ENCODE measurements around the gene PPIF. TPM values are rescaled to one million over a fixed set of nuclear protein-coding genes. Genes with fewer than 3 reads are reported as not detected.

The PPIF gene
- total and polyA plus RNA-seq, 4 donors: 22.2 to 84.3 (median 60.0) TPM

GRCh38 chr10:79321951-79322350 is 25.3 kb upstream of the PPIF start (continued):
- TF ChIP-seq FOXA2 (IDR thresholded peaks at IDR 0.05) (no peak), JUND (IDR thresholded peaks at IDR 0.05) (no peak), SP1 (IDR thresholded peaks at IDR 0.05) (no peak)

- no peaks in the 10 kb centered on the region for H3K36me3 ChIP-seq (ENCODE audit: control insufficient read depth in 4 of 4, insufficient read depth in 3 of 4, low read depth in 1 of 4, low read length in 3 of 4)
- H3K4me3 ChIP-seq (ENCODE audit: low read depth in 1 of 3, low read length in 3 of 3): no peak overlapping the region
- H3K27me3 ChIP-seq (ENCODE audit: control insufficient read depth in 4 of 4, insufficient read depth in 4 of 4, low read length in 3 of 4): no peaks in the 10 kb centered on the region
- H3K4me1 ChIP-seq (ENCODE audit: control insufficient read depth in 4 of 4, insufficient read depth in 4 of 4, low read length in 3 of 4): no peaks in the 10 kb centered on the region
- no peak overlapping the region for H3K9ac ChIP-seq (ENCODE audit: low read depth in 1 of 2, low read length in 2 of 2)
- TF ChIP-seq REST (IDR thresholded peaks at IDR 0.05) (no peak), EGR1 (IDR thresholded peaks at IDR 0.05; ENCODE audit: low read depth in 2 of 2) (no peak), JUND (IDR thresholded peaks at IDR 0.05) (no peak)
- H3K9me3 ChIP-seq (ENCODE audit: control insufficient read depth in 4 of 4, low read length in 3 of 4): no peaks in the 10 kb centered on the region
- H3K27ac ChIP-seq (ENCODE audit: low read depth in 1 of 2, low read length in 2 of 2): no peak overlapping the region
- DNase-seq (ENCODE audit: low spot score): no peak
- 77% methylated on average over 15 of the region's 15 CpGs for WGBS
Measured at GRCh38 chr10:79322616-79323543, 24.4 kb upstream of the PPIF start.

- no peak overlapping the region for H3K9ac ChIP-seq (ENCODE audit: low read depth in 1 of 2, low read length in 2 of 2)
- TF ChIP-seq HNF4A (conservative IDR thresholded peaks at IDR 0.05) (no peak), JUND (IDR thresholded peaks at IDR 0.05) (no peak), EGR1 (IDR thresholded peaks at IDR 0.05; ENCODE audit: low read depth in 2 of 2) (no peak)
- H3K9me3 ChIP-seq (ENCODE audit: control insufficient read depth in 4 of 4, low read length in 3 of 4): no peaks in the 10 kb centered on the region
- no peaks in the 10 kb centered on the region for H3K36me3 ChIP-seq (ENCODE audit: control insufficient read depth in 4 of 4, insufficient read depth in 3 of 4, low read depth in 1 of 4, low read length in 3 of 4)
- H3K27ac ChIP-seq (ENCODE audit: low read depth in 1 of 2, low read length in 2 of 2): no peak overlapping the region
- no peak overlapping the region for H3K4me3 ChIP-seq (ENCODE audit: low read depth in 1 of 3, low read length in 3 of 3)
- whole genome bisulfite sequencing: 89% methylated on average over 1 of the region's 1 CpG
- no peaks in the 10 kb centered on the region for H3K4me1 ChIP-seq (ENCODE audit: control insufficient read depth in 4 of 4, insufficient read depth in 4 of 4, low read length in 3 of 4)
- DNase-seq (ENCODE audit: low spot score): no peak
- H3K27me3 ChIP-seq (ENCODE audit: control insufficient read depth in 4 of 4, insufficient read depth in 4 of 4, low read length in 3 of 4): no peaks in the 10 kb centered on the region
Measured at GRCh38 chr10:79323602-79324001, 23.7 kb upstream of the PPIF start.

- H3K4me1 ChIP-seq (ENCODE audit: control insufficient read depth in 4 of 4, insufficient read depth in 4 of 4, low read length in 3 of 4): no peaks in the 10 kb centered on the region
- no peak for DNase-seq (ENCODE audit: low spot score)
Measured at GRCh38 chr10:79324032-79324695, 23.1 kb upstream of the PPIF start.

More at GRCh38 chr10:79324032-79324695, 23.1 kb upstream of the PPIF start:
- no peaks in the 10 kb centered on the region for H3K27me3 ChIP-seq (ENCODE audit: control insufficient read depth in 4 of 4, insufficient read depth in 4 of 4, low read length in 3 of 4)
- no peaks in the 10 kb centered on the region for H3K36me3 ChIP-seq (ENCODE audit: control insufficient read depth in 4 of 4, insufficient read depth in 3 of 4, low read depth in 1 of 4, low read length in 3 of 4)
- TF ChIP-seq TAF1 (conservative IDR thresholded peaks at IDR 0.05): no peak
- TF ChIP-seq YY1 (IDR thresholded peaks at IDR 0.05): no peak
- TF ChIP-seq SP1 (IDR thresholded peaks at IDR 0.05): no peak
- TF ChIP-seq FOXA1 (IDR thresholded peaks at IDR 0.05): no peak
- no peak for TF ChIP-seq ZBTB33 (IDR thresholded peaks at IDR 0.05)
- 94% methylated on average over 10 of the region's 10 CpGs for WGBS
- H3K4me3 ChIP-seq (ENCODE audit: low read depth in 1 of 3, low read length in 3 of 3): no peak overlapping the region
- H3K27ac ChIP-seq (ENCODE audit: low read depth in 1 of 2, low read length in 2 of 2): no peak overlapping the region
- H3K9me3 ChIP-seq (ENCODE audit: control insufficient read depth in 4 of 4, low read length in 3 of 4): no peaks in the 10 kb centered on the region
- H3K9ac ChIP-seq (ENCODE audit: low read depth in 1 of 2, low read length in 2 of 2): no peak overlapping the region
